ENCODE measurements around the gene LCP1.

DNA sequence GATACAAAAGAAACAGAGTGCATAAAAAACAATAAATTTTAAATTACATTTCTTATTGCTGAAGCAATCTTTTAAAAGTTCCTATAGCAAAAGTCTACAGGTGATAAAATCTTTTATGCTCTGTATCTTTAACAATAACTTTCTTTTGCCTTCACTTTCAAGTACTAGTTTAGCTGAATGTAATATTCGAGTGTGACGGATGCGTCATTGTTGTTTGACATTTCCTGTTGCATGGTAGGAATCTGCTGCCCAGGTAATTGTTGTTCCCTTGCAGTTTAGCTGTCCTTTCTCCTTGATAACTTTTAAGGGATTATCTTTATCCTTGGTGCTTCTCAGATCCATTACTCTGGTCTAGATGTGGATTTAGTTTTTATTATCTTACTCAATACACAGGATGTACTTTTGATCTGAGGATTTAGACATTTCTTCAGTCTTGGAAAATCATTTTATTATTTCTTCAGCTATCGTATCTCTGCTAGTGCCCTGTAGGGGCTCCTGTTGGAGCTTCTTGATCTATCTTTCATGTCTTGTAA is 75.1 kb downstream of the LCP1 start:
- TF ChIP-seq EZH2 (IDR thresholded peaks at IDR 0.05; ENCODE audit: borderline replicate concordance, low read depth, low read length, poor library complexity, severe bottlenecking) = no peak
- TF ChIP-seq, protein P1, sequence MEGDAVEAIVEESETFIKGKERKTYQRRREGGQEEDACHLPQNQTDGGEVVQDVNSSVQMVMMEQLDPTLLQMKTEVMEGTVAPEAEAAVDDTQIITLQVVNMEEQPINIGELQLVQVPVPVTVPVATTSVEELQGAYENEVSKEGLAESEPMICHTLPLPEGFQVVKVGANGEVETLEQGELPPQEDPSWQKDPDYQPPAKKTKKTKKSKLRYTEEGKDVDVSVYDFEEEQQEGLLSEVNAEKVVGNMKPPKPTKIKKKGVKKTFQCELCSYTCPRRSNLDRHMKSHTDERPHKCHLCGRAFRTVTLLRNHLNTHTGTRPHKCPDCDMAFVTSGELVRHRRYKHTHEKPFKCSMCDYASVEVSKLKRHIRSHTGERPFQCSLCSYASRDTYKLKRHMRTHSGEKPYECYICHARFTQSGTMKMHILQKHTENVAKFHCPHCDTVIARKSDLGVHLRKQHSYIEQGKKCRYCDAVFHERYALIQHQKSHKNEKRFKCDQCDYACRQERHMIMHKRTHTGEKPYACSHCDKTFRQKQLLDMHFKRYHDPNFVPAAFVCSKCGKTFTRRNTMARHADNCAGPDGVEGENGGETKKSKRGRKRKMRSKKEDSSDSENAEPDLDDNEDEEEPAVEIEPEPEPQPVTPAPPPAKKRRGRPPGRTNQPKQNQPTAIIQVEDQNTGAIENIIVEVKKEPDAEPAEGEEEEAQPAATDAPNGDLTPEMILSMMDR (conservative IDR thresholded peaks at IDR 0.05; ENCODE audit: low read depth, low read length) = peak; percentile 33; the same call in 1 of the 2 replicates

Measured in A673 (cell line).